ENCODE data around the gene STIP1. TPM values are rescaled to one million over a fixed set of nuclear protein-coding genes. Genes with fewer than 3 reads are reported as not detected.

The STIP1 gene
- total RNA-seq, 1 experiment from 2014 or later, result 336 TPM

GRCh38 chr11:64156235-64157011 is 29.5 kb upstream of the STIP1 start:
- ChIA-PET CTCF (interaction anchor here (0.7 kb wide), 1 partner anchor 90 kb away, joined by 3 read pairs; the partner anchor contains the start of gene PPP1R14B), RAD21 (ENCODE audit: low non-redundant PET in 1 of 2, low total read pairs in 2 of 2, uncharacterized antibody in 2 of 2, unreplicated experiment in 2 of 2) (no interaction called here), POLR2A (interaction anchor here (0.7 kb wide), 1 partner anchor 100 kb away, joined by 3 read pairs; no protein-coding TSS in a partner anchor)
- DNase-seq (ENCODE audit: low read depth, low spot score) (no peak), ATAC-seq (no peak)
- no peaks in the 10 kb centered on the region for H3K36me3 ChIP-seq (ENCODE audit: control insufficient read depth in 1 of 2, insufficient read depth in 2 of 2, low read length in 2 of 2)
- no peaks in the 10 kb centered on the region for H3K9me2 ChIP-seq (ENCODE audit: insufficient read depth)
- H3K27me3 ChIP-seq (ENCODE audit: insufficient read depth, low read length), result no peaks in the 10 kb centered on the region
- BruUV-seq (replicated peaks), result no TSS peak
- no peaks in the 10 kb centered on the region for H3K9me3 ChIP-seq (ENCODE audit: control insufficient read depth in 1 of 2, insufficient read depth in 1 of 2, low read depth in 1 of 2, low read length in 2 of 2)
- H2AFZ ChIP-seq (ENCODE audit: low read depth, low read length, poor library complexity, severe bottlenecking), result no peak overlapping the region
- no peak overlapping the region for H3K27ac ChIP-seq (ENCODE audit: low read depth, low read length)
- H3K4me3 ChIP-seq (replicated peaks in 1 of 2; ENCODE audit: low read depth in 1 of 2, low read length in 2 of 2), result no peak overlapping the region
- H3K4me2 ChIP-seq (ENCODE audit: low read length), result no peak overlapping the region
- peaks cover 0 to 8% of the 10 kb centered on the region in 2 experiments; a peak in 2 of 4 replicates for H3K4me1 ChIP-seq (ENCODE audit: control insufficient read depth in 1 of 2, insufficient read depth in 2 of 2, low read length in 2 of 2)
- H3K79me2 ChIP-seq (ENCODE audit: insufficient read depth, low read length), result peaks cover 24% of the 10 kb centered on the region
- no peak for TF ChIP-seq JUND (IDR thresholded peaks at IDR 0.05)
- TF ChIP-seq CEBPB (IDR thresholded peaks at IDR 0.05; ENCODE audit: low read depth), result no peak
- TF ChIP-seq ZNF274 (IDR thresholded peaks at IDR 0.05; ENCODE audit: low read depth, low read length), result no peak
- TF ChIP-seq CTCF (IDR thresholded peaks at IDR 0.05 in 2 of 3, conservative IDR thresholded peaks at IDR 0.05 in 1 of 3; ENCODE audit: borderline replicate concordance in 1 of 3, insufficient read depth in 1 of 3, low read depth in 2 of 3, low read length in 2 of 3), result no peak
- TF ChIP-seq FOSL1 (IDR thresholded peaks at IDR 0.05; ENCODE audit: low read depth), result no peak
- no peak for TF ChIP-seq SRF (IDR thresholded peaks at IDR 0.05; ENCODE audit: low read depth)
- no peak for TF ChIP-seq ZBTB33 (IDR thresholded peaks at IDR 0.05; ENCODE audit: extremely low read depth, insufficient replicate concordance, low read length)
- H4K20me1 ChIP-seq (ENCODE audit: insufficient read depth), result no peaks in the 10 kb centered on the region
- intact Hi-C loops (cut with micrococcal nuclease), result no loop called here
- no peak overlapping the region for H3K9ac ChIP-seq (ENCODE audit: low read length)

Data from HCT116 (cell line).